GM23248 (cell line): Measurements from ENCODE around the gene CDK14.

Experiments
- EZH2 ChIP-seq: fragments of 200-600 bp; sonication (generic); IDR thresholded peaks from 2 replicates; pipeline ENCODE4 v1.6.1; 2018; ENCODE audit warnings: antibody characterized with exemption, mild to moderate bottlenecking; ENCODE audit not compliant: insufficient read depth, poor library complexity, severe bottlenecking
- EZH2phosphoT487 ChIP-seq: fragments of 200-600 bp; sonication (generic); IDR thresholded peaks from 2 replicates; pipeline ENCODE4 v1.6.1; 2018; ENCODE audit warnings: antibody characterized with exemption, moderate library complexity, mild to moderate bottlenecking, low read depth; ENCODE audit not compliant: insufficient read depth

DNA sequence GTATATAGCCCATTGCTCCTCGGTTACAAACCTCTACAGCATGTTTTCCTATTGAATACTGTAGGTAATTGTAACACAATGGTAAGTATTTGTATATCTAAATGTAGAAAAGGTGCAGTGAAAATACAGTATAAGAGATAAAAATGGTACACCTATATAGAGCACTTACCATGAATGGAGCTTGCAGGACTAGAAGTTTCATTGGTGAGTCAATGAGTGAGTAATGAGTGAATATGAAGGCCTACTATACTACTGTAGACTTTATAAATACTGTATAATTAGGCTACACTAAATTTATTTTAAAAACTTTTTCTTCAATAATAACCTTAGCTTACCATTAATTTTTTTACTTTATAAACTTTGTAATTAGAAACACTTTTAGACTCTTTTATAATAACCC, 239.7 kb downstream of the CDK14 start:
- no peak for TF ChIP-seq EZH2
- no peak for TF ChIP-seq EZH2phosphoT487
